HG03025 (cell line): ENCODE measurements around the gene VPS26C.
"Not testable (repeated sequence)": the region's sequence is repeated elsewhere in the genome, so short reads cannot be mapped to it uniquely, and the experiment has no call there.

Source experiments
- ATAC-seq: cut with Tn5 transposase; IDR thresholded peaks from one replicate; pipeline ENCODE4 v1.9.1; 2021; ENCODE audit warnings: mild to moderate bottlenecking, moderate library complexity; ENCODE audit not compliant: unreplicated experiment, low FRiP score

Gene VPS26C

GRCh38 chr21:37231671-37232070 is 35.5 kb downstream of the VPS26C start:
- no peak for ATAC-seq

GRCh38 chr21:37231249-37231645 is 35.9 kb downstream of the VPS26C start:
- ATAC-seq = no peak

GRCh38 chr21:37230632-37231248 is 36.4 kb downstream of the VPS26C start:
- ATAC-seq = no peak

- ATAC-seq = no peak
Measured at GRCh38 chr21:37228003-37228400, 39.1 kb downstream of the VPS26C start.

GRCh38 chr21:37227071-37228002 is 39.8 kb downstream of the VPS26C start:
- no peak for ATAC-seq

GRCh38 chr21:37226041-37226920 is 40.9 kb downstream of the VPS26C start:
- no peak for ATAC-seq

- ATAC-seq = no peak
Measured at GRCh38 chr21:37224861-37225839, 42.0 kb downstream of the VPS26C start.

GRCh38 chr21:37223804-37224345 is 43.3 kb downstream of the VPS26C start:
- no peak for ATAC-seq

- not testable (repeated sequence) for ATAC-seq
Measured at GRCh38 chr21:37222248-37222647, 44.9 kb downstream of the VPS26C start.

- ATAC-seq = peak; percentile 89
Measured at GRCh38 chr21:37220981-37221664, 46.0 kb downstream of the VPS26C start.

- ATAC-seq = peak; percentile 42
Measured at GRCh38 chr21:37220433-37220980, 46.6 kb downstream of the VPS26C start.

GRCh38 chr21:37219761-37220432 is 47.2 kb downstream of the VPS26C start:
- ATAC-seq = no peak

GRCh38 chr21:37214952-37215351 is 52.2 kb downstream of the VPS26C start:
- ATAC-seq = no peak

GRCh38 chr21:37210799-37211198 is 56.3 kb downstream of the VPS26C start:
- ATAC-seq = no peak

- ATAC-seq = no peak
Measured at GRCh38 chr21:37210130-37210529, 57.0 kb downstream of the VPS26C start.

- ATAC-seq = no peak
Measured at GRCh38 chr21:37208741-37209225, 58.4 kb downstream of the VPS26C start.

- peak; percentile 66 for ATAC-seq
Measured at GRCh38 chr21:37208056-37208721, 58.9 kb downstream of the VPS26C start.
